NCI-H2227 (cell line): ENCODE measurements around the gene PDE11A.

Experiments used
- DNase-seq: peaks from one replicate; lab custom pipeline; 2025; ENCODE audit not compliant: unreplicated experiment; lab: John Stamatoyannopoulos, UW

The PDE11A gene

GRCh38 chr2:177771191-177771590 is 301.4 kb downstream of the PDE11A start:
- no peak for DNase-seq

GRCh38 chr2:177767768-177768167 is 304.8 kb downstream of the PDE11A start:
- DNase-seq = no peak

GRCh38 chr2:177765698-177766097 is 306.9 kb downstream of the PDE11A start:
- DNase-seq = no peak

DNA sequence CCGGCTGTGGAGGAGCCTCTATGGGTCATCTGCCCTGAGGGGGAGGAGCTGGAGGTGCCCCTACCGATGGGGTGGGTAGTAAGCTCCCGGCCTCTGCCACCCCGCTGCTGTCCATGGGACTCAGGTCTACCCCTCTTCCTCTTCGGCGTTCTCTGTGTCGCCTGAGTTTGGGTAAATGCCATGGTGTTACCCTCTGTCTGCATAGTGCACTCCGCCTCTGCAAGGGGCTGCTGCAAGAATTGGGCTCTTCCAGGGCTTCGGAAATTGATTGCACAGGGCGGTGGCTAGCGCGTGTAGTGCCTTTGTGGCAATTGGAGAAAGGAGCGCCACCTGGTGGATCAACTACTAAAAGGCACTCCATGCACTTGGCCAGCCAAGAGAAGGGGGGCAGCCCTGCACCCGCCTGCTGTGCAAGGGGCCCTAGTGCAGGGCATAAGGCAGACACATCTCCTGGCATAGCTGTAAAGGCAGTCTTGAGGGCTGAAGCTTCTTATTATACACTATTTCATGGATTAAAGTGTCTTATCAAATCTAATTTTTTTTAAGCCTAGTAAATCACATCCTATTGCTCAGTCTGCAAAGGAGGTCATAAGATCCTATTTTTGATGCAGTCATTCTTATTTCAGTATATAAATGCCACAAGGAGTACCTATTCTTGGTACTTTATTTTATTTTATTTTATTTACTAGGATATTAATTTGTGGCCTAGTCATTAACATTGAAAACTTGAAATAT is 308.9 kb downstream of the PDE11A start:
- DNase-seq = peak; percentile 90

GRCh38 chr2:177759443-177759842 is 313.1 kb downstream of the PDE11A start:
- no peak for DNase-seq

GRCh38 chr2:177758591-177759371 is 313.8 kb downstream of the PDE11A start:
- DNase-seq = peak; percentile 87

DNA sequence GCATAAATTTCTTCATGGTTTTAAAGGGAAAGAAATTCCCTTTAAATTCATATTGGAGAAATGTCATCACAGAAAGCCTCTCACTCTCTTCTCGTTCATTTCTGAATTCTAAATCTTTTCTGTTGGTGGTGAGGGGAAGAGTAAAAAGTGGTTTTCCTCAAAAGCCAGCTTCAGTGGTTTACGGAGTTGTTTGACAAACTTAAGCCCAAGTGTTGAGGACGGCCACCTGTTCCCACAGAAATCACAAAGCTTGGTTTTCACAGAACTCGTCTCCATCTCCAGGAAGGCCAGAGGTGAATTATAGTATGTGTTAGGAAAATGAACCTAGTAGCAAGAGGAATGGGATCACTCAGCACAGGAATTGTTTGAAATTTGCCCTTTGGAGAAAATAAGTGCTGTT is 316.2 kb downstream of the PDE11A start:
- DNase-seq = no peak

DNA sequence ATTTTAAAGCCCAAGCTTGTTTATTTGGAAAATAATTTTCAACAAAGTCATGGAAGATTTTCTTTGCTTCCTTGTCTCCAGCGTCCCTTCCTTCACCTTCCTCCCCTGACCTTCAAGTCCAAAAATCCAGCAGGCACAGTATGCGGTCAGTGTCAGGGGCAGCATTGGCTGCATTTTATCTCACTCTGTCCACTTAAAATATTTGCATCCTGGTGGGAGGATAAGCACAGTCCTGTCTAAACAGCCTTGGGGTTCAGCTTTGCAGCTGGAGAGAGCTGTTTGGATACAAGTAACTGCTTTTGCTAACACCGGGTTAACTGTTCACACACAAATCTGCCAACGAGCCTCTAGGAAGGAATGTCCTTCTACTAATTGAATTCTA is 318.1 kb downstream of the PDE11A start:
- no peak for DNase-seq

- peak; percentile 90 for DNase-seq
Measured at GRCh38 chr2:177753682-177754491, 318.7 kb downstream of the PDE11A start.

DNA sequence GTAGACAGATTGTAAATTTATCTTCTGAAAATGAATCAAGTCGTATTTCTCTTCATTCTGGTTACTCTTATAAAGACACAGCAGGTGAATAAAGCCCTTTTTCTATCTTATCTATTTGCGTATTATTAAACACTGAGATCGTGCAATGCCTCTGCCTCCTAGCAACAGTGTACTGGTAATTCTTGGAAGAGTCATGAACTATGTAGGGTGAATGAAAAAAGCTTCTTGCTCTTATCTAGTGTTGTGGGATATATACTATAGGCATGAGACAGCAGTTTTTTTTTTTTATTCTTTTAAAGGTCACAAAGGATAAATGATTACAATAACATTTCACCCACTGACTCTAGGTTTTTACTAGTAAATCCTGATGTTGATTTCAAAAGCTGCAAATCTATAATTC is 324.2 kb downstream of the PDE11A start:
- DNase-seq = no peak

DNA sequence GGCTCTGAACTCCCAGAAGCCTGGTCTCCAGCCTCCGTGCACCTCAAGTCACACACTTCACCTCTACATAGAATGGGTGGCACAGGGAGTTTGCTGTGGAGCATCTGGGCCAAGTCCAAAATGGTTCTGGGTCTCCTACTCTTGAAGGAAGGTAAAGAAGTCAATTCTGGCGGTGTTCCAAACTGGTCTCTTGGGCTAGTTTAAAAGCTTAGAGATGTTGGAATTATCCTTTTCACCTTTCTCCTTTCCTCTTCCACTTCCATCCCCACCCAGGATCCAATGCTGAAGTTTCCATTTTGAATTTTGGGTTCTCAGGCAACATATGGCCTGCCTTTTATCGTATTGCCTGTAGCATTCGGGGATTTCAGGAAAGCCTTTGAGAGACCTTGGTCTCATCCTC is 325.2 kb downstream of the PDE11A start:
- no peak for DNase-seq

GRCh38 chr2:177746358-177746757 is 326.2 kb downstream of the PDE11A start:
- no peak for DNase-seq

DNA sequence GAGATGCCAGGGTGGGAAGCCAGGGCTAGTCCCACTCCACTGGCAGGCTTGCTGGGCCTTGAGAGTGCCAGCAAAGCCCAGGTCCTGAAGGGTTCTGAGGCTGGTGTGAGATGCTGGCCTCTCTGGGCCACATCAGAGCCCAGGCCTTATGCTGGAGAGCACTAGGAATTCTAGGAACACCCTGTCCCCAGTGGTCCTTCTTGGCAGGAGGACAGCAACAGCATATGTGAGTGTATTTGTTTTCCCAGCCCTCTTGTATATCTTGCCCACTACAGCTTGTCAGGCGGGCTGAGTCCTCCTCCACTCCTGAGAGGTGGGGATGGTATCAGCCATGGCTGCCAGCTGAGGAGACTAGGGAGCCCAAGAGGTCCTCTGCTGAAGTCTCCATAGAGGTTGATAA is 327.0 kb downstream of the PDE11A start:
- no peak for DNase-seq

DNA sequence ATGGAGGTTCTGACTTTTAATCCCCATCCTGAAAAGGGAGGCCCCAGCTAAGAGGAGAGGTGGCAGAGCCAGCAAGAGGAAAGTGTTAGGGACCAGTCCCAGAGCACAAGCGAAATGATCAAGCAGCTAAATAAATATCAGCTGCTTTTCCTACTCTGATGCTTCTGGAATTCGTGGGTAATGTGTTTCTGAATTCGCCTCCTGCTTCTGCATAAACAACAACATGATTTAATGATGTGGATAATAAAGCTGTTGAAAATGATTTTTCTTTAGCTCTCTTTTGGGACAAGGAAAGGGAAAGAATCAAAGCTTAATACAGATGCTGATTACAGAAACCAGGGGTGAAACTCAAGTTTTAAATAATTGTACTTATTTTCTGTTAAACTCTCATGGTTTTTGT is 329.7 kb downstream of the PDE11A start:
- DNase-seq = no peak

DNA sequence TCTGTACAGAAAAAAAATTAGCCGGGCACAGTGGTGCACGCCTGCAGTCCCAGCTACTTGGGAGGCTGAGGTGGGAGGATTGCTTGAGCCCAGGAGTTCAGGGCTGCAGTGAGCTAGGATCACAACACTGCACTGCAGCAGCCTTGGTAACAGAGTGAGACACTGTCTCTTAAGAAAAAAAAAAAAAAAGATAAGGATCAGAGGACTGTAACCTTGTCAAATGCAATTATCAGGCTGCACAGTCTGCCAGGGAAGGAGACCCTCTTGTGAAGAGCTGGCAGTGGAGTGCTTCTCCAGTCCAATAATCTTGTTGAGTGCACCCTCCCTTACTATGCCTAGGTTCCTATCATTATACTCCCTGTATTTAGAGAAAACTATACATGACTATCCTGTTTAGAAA is 330.7 kb downstream of the PDE11A start:
- DNase-seq = no peak

DNA sequence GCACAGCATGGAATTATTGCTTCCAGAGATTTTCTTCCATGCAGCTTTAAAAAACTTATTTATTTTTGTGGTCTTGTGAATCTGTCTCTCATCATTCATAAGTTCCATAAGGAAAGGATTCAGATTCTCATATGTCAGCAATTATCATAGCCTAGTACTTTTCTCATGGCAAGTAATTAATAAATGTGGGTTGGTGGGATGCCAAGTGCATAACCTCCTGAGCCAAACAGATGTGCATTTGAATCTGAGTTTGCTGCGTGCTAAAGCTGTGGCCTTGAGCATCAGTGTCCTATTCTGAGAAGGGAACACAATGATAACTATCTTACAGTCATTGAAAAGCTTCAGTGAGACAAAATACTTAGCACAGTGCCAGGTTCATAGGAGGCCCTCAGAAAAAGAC is 331.9 kb downstream of the PDE11A start:
- no peak for DNase-seq

GRCh38 chr2:177738461-177739235 is 333.9 kb downstream of the PDE11A start:
- no peak for DNase-seq

DNA sequence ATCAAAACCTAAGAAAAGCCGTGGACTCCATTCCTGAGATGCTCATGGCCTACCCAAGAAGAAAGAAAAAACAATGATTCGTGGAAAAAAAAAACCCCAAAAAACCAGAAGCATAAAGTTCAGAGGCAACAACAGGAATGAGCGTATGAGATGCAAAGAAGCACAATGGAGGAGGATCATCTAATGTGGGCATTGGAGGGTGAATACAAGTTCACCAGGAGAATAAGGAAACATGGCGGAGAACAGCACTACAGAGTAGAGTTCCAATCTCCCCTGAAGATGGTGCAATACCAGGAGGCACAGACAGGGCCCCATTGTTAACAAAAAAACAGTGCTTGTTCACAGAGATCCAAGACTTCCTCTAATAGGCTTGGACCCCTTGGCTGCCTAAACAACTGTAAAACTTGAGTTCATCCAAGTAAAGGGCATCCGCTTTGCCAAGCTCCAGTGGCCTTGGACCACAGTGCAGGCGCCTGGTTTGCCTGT is 337.2 kb downstream of the PDE11A start:
- DNase-seq = no peak

DNA sequence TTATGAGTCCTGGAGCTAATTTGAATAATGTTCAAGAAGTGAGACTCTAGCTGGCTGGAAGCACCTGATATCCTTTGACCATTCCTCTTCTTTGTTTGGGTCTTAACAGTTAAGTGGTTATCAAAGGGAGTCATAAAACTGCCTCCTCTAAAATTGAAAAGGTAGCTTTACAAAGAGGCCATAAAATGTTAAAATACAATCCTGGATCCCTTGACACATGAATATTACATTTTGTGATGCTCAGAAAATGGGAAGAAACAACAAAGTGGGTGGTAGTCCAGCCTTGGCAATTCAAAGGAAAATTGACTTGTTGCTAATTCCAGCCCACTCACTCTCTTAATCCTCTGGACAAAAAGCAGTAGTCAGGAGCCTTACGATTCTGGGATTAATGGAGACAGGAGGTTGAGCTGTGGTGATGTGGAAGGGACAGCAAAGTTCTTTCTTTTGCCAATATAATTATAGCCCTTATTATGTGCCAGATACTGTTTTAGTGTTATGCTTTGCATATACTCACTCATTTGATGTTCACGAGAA is 339.2 kb downstream of the PDE11A start:
- DNase-seq = no peak

GRCh38 chr2:177731384-177731783 is 341.2 kb downstream of the PDE11A start:
- no peak for DNase-seq

- DNase-seq = no peak
Measured at GRCh38 chr2:177730792-177731191, 341.8 kb downstream of the PDE11A start.
